Activated CD4-positive, alpha-beta memory T cell treated with anti-CD3 and anti-CD28 coated beads for 36 hours (primary cell): ENCODE data around the gene SPNS3. TPM values are rescaled to one million over a fixed set of nuclear protein-coding genes. Genes with fewer than 3 reads are reported as not detected.

Source experiments
- CTCF ChIA-PET: fragments of 350-600 bp; sonication (Branson Sonifier 250); formaldehyde crosslinking; loops from one replicate; lab custom pipeline; 2021; ENCODE audit warnings: antibody characterized with exemption, inconsistent platforms; lab: Charles Lee
- POLR2A ChIA-PET: fragments of 350-600 bp; sonication (Branson Sonifier 250); formaldehyde crosslinking; loops from one replicate; lab custom pipeline; 2021; ENCODE audit warnings: antibody characterized with exemption; lab: Charles Lee
- DNase-seq: peaks from one replicate; pipeline ENCODE4 v3.0.0-alpha.2; 2020
- H3K27ac Mint-ChIP-seq: one replicate; pipeline ENCODE4 v1.8.0; 2021; ENCODE audit warnings: mixed read lengths
- H3K27me3 Mint-ChIP-seq: one replicate; pipeline ENCODE4 v1.8.0; 2021; ENCODE audit warnings: mixed read lengths
- H3K36me3 Mint-ChIP-seq: one replicate; pipeline ENCODE4 v1.8.0; 2021; ENCODE audit warnings: mixed read lengths
- H3K4me1 Mint-ChIP-seq: one replicate; pipeline ENCODE4 v1.8.0; 2021; ENCODE audit warnings: low read depth, mixed read lengths
- H3K4me3 Mint-ChIP-seq: one replicate; pipeline ENCODE4 v1.8.0; 2021; ENCODE audit warnings: mild to moderate bottlenecking, mixed read lengths
- H3K9me3 Mint-ChIP-seq: one replicate; pipeline ENCODE4 v1.8.0; 2021; ENCODE audit warnings: mixed read lengths
- intact Hi-C: fragments of 100-400 bp; cut with micrococcal nuclease; formaldehyde crosslinking; loops from one replicate; pipeline ENCODE4 v1.15.1; 2023
- total RNA-seq, 2 experiments: library from RNA; stranded (reverse); gene quantifications; one replicate each; pipeline ENCODE4 v1.2.3, GENCODE V29; 2021

SPNS3 gene
- total RNA-seq, 2 experiments from 2014 or later: 6.6 to 6.7 TPM

- H3K9me3 Mint-ChIP-seq: no peaks in the 10 kb centered on the region
- intact Hi-C loops: no loop called here
- DNase-seq: no peak
These were observed 98.4 kb downstream of the SPNS3 start for GRCh38 chr17:4531988-4532736.

GRCh38 chr17:4532860-4533522 is 99.3 kb downstream of the SPNS3 start:
- intact Hi-C loops: no loop called here
- no peak overlapping the region for H3K27ac Mint-ChIP-seq

More at GRCh38 chr17:4531988-4532736, 98.4 kb downstream of the SPNS3 start:
- ChIA-PET POLR2A (no interaction called here), CTCF (no interaction called here)
- Mint-ChIP-seq H3K27ac (no peak overlapping the region), H3K4me3 (no peak overlapping the region), H3K36me3 (no peaks in the 10 kb centered on the region), H3K27me3 (peaks cover 5% of the 10 kb centered on the region), H3K4me1 (no peaks in the 10 kb centered on the region)

DNA sequence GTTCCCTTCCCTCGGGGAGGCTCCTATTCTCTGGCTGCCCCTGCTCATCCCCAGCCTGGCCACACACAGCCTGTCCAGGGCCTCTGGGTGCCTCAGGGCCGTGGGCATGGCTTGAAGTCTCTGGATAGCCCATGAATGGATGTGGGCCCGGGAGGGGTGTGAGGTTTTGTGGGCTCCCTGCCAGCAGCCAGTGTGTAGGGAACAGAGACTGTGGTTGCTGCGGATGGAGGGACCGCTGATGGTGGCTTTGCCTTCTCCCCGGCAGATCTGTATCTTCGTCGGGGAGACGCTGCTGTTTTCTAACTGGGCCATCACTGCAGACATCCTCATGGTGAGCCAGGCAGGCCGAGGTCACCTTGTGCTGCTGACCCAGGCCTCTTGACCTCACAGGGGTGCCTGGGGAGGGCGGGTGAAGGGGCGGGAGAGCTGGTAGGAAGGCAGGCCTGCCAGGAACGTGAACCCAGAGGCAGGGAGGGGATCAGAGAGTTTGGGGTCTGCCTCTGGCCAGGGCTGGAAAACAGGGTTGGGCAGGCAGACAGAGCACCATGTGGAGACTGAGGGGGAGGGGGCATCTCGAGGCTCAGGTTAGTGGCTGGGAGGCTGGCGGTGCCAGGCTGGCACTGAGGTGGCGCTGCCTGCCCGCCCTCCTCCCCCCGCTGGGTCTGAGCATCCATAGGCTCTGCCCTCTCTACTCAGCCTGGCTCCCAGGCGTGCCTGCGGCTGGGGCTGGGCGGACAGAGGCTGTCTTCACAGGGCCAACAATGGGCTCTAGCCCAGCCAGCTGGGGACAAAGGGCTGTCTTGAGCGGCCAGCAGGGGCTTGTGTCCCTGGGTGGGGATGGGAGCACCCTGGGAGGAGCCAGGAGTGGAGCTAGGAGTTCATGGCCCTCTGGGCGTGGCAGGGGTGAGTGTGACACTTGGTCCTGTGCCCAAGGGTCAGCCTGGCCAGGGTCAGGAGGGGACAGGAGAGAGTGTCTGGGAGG is 100.1 kb downstream of the SPNS3 start:
- POLR2A ChIA-PET: no interaction called here
- H3K27me3 Mint-ChIP-seq: peaks cover 5% of the 10 kb centered on the region
- H3K9me3 Mint-ChIP-seq: no peaks in the 10 kb centered on the region
- H3K27ac Mint-ChIP-seq: no peak overlapping the region
- no peaks in the 10 kb centered on the region for H3K4me1 Mint-ChIP-seq
- CTCF ChIA-PET: no interaction called here
- intact Hi-C loops: no loop called here
- H3K36me3 Mint-ChIP-seq: peaks cover 2% of the 10 kb centered on the region
- DNase-seq: no peak
- no peak overlapping the region for H3K4me3 Mint-ChIP-seq

More at GRCh38 chr17:4532860-4533522, 99.3 kb downstream of the SPNS3 start:
- peaks cover 5% of the 10 kb centered on the region for H3K27me3 Mint-ChIP-seq
- no peaks in the 10 kb centered on the region for H3K4me1 Mint-ChIP-seq
- ChIA-PET CTCF (no interaction called here), POLR2A (no interaction called here)
- H3K36me3 Mint-ChIP-seq: peaks cover 2% of the 10 kb centered on the region
- no peak overlapping the region for H3K4me3 Mint-ChIP-seq
- DNase-seq: no peak
- no peaks in the 10 kb centered on the region for H3K9me3 Mint-ChIP-seq

DNA sequence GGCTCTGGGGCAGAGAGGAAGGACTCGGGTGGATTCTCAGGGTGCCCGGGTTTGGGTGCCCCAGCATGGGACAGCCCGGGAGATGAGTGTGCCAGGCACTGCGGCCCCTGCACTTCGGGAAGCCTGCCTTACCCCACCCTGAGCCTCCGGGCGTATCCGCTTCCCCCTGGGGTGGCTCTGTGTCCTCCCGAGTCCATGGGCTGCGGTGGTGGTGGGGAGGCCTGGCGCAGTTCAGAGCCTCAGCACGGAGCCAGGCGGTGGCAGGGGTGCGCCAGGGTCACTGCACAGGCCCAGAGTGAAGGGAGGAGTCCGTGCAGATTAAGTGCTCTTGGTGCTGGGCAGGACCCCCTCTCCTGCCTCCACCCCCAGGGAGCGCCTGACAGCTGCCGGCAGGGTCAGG is 100.8 kb downstream of the SPNS3 start:
- H3K4me1 Mint-ChIP-seq: no peaks in the 10 kb centered on the region
- peaks cover 5% of the 10 kb centered on the region for H3K27me3 Mint-ChIP-seq
- ChIA-PET POLR2A (interaction anchor here (1.0 kb wide), 1 partner anchor 11 kb away, joined by 3 read pairs; no protein-coding TSS in a partner anchor), CTCF (no interaction called here)
- DNase-seq: no peak
- intact Hi-C loops: no loop called here
- peaks cover 5% of the 10 kb centered on the region for H3K36me3 Mint-ChIP-seq
- H3K4me3 Mint-ChIP-seq: no peak overlapping the region
- H3K9me3 Mint-ChIP-seq: no peaks in the 10 kb centered on the region
- no peak overlapping the region for H3K27ac Mint-ChIP-seq

- intact Hi-C loops: no loop called here
- no peak for DNase-seq
- Mint-ChIP-seq H3K9me3 (no peaks in the 10 kb centered on the region), H3K4me1 (no peaks in the 10 kb centered on the region), H3K4me3 (no peak overlapping the region), H3K36me3 (peaks cover 9% of the 10 kb centered on the region), H3K27me3 (peaks cover 5% of the 10 kb centered on the region), H3K27ac (no peak overlapping the region)
- CTCF ChIA-PET: no interaction called here
- POLR2A ChIA-PET: interaction anchor here (1.0 kb wide), 1 partner anchor 11 kb away, joined by 3 read pairs; no protein-coding TSS in a partner anchor
These were observed 101.4 kb downstream of the SPNS3 start for GRCh38 chr17:4534928-4535666.

GRCh38 chr17:4535667-4536258 is 102.0 kb downstream of the SPNS3 start:
- POLR2A ChIA-PET: interaction anchor here (1.0 kb wide), 1 partner anchor 10 kb away, joined by 3 read pairs; no protein-coding TSS in a partner anchor
- intact Hi-C loops: no loop called here
- H3K4me1 Mint-ChIP-seq: no peaks in the 10 kb centered on the region
- no peak overlapping the region for H3K27ac Mint-ChIP-seq
- H3K4me3 Mint-ChIP-seq: no peak overlapping the region
- no peak for DNase-seq
- peaks cover 5% of the 10 kb centered on the region for H3K27me3 Mint-ChIP-seq
- no peaks in the 10 kb centered on the region for H3K9me3 Mint-ChIP-seq
- H3K36me3 Mint-ChIP-seq: peaks cover 9% of the 10 kb centered on the region
- CTCF ChIA-PET: no interaction called here

GRCh38 chr17:4536259-4536741 is 102.6 kb downstream of the SPNS3 start:
- Mint-ChIP-seq H3K9me3 (no peaks in the 10 kb centered on the region), H3K36me3 (peaks cover 9% of the 10 kb centered on the region), H3K4me3 (no peak overlapping the region), H3K27me3 (peaks cover 5% of the 10 kb centered on the region), H3K27ac (no peak overlapping the region), H3K4me1 (no peaks in the 10 kb centered on the region)
- intact Hi-C loops: no loop called here
- POLR2A ChIA-PET: no interaction called here
- CTCF ChIA-PET: no interaction called here
- DNase-seq: no peak

- Mint-ChIP-seq H3K4me1 (no peaks in the 10 kb centered on the region), H3K4me3 (no peak overlapping the region), H3K27me3 (peaks cover 5% of the 10 kb centered on the region), H3K27ac (no peak overlapping the region), H3K36me3 (peaks cover 9% of the 10 kb centered on the region), H3K9me3 (no peaks in the 10 kb centered on the region)
- POLR2A ChIA-PET: no interaction called here
- no peak for DNase-seq
- intact Hi-C loops: no loop called here
- CTCF ChIA-PET: no interaction called here
These were observed 103.1 kb downstream of the SPNS3 start for GRCh38 chr17:4536742-4537411.
